GM19239 (cell line): ENCODE data around the gene ZNF679.
"Not testable (repeated sequence)": the region's sequence is repeated elsewhere in the genome, so short reads cannot be mapped to it uniquely, and the experiment has no call there.

Source experiments
- DNase-seq: peaks from one replicate; pipeline ENCODE4 v3.0.0; 2011; ENCODE audit warnings: low spot score; ENCODE audit not compliant: insufficient read length
- FAIRE-seq: peaks from 2 replicates; lab custom pipeline; 2011; peaks lifted over from hg19 to GRCh38; lab: Jason Lieb, UNC

The ZNF679 gene

GRCh38 chr7:64307254-64308015 lies 79.2 kb downstream of the ZNF679 start:
- DNase-seq: peak; percentile 39

GRCh38 chr7:64308016-64308270 lies 79.7 kb downstream of the ZNF679 start:
- no peak for FAIRE-seq
- no peak for DNase-seq

More at GRCh38 chr7:64307254-64308015, 79.2 kb downstream of the ZNF679 start:
- peak; percentile 90 for FAIRE-seq

- no peak for DNase-seq
- FAIRE-seq: no peak
Measured at GRCh38 chr7:64310426-64310825, 82.2 kb downstream of the ZNF679 start.

- DNase-seq (no peak), FAIRE-seq (no peak)
Measured at GRCh38 chr7:64312826-64313225, 84.6 kb downstream of the ZNF679 start.

- FAIRE-seq (peak; percentile 98), DNase-seq (peak; percentile 43)
Measured at GRCh38 chr7:64313740-64314491, 85.6 kb downstream of the ZNF679 start, which contains the start of gene ZNF736. TSS of gene ZNF736 (plus strand) at chr7:64313961. CDS start at chr7:64314151, 190 bp downstream.

GRCh38 chr7:64314566-64314965 lies 86.3 kb downstream of the ZNF679 start:
- FAIRE-seq: no peak
- DNase-seq: no peak

- not testable (repeated sequence) for FAIRE-seq
Measured at GRCh38 chr7:64316031-64316742, 87.9 kb downstream of the ZNF679 start.

More at GRCh38 chr7:64316031-64316742, 87.9 kb downstream of the ZNF679 start:
- not testable (repeated sequence) for DNase-seq
